Fibroblast of villous mesenchyme (primary cell): ENCODE results near the gene BANK1. TPM values are rescaled to one million over a fixed set of nuclear protein-coding genes. Genes with fewer than 3 reads are reported as not detected.

Experiments
- DNase-seq: peaks from one replicate; pipeline ENCODE4 v3.0.0-alpha.2; 2010; ENCODE audit warnings: low read depth
- H3K4me3 ChIP-seq: 2 replicates; pipeline ENCODE4 v1.5.1; 2011; ENCODE audit warnings: low read depth, mild to moderate bottlenecking, low read length
- CTCF ChIP-seq: IDR thresholded peaks from 2 replicates; pipeline ENCODE4 v1.5.1; 2012; ENCODE audit warnings: low read depth, mild to moderate bottlenecking, low read length; ENCODE audit not compliant: insufficient read depth
- total RNA-seq: library from RNA; depleted of rRNA; stranded (reverse); fragments of >200 nt; gene quantifications from 2 replicates; pipeline ENCODE4 v1.2.3, GENCODE V29; 2012

The BANK1 gene
- total RNA-seq, 1 donor: 0.86 TPM

GRCh38 chr4:101763576-101763975 lies 27.0 kb upstream of the BANK1 start:
- TF ChIP-seq CTCF: no peak
- no peak for DNase-seq
- no peak overlapping the region for H3K4me3 ChIP-seq

GRCh38 chr4:101774807-101775206 lies 15.7 kb upstream of the BANK1 start:
- peak; percentile 71 for DNase-seq
- no peak for TF ChIP-seq CTCF
- no peak overlapping the region for H3K4me3 ChIP-seq

- no peak for DNase-seq
- H3K4me3 ChIP-seq: no peak overlapping the region
- TF ChIP-seq CTCF: no peak
Measured at GRCh38 chr4:101777431-101777830, 13.1 kb upstream of the BANK1 start.

GRCh38 chr4:101780284-101780683 lies 10.2 kb upstream of the BANK1 start:
- no peak overlapping the region for H3K4me3 ChIP-seq
- no peak for TF ChIP-seq CTCF
- no peak for DNase-seq

DNA sequence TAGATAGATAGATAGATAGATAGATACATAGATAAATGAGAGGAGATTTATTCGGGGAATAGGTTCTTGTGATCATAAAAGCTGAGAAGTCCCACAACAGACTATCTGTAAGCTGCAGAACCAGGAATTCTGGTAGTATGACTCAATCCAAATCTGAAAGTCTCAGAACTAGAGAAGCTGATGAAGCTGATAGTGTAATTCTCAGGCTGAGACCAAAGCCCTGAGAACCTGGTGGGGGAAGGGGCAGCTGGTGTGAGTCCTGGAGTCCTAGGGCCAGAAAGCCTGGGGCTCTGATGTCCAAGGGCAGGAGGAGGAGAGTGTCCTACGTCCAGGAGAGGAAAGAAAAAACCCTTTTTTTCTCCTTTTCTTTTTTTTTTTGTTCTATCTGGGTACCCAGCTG lies 8.0 kb upstream of the BANK1 start:
- H3K4me3 ChIP-seq: no peak overlapping the region
- DNase-seq: no peak
- no peak for TF ChIP-seq CTCF

DNA sequence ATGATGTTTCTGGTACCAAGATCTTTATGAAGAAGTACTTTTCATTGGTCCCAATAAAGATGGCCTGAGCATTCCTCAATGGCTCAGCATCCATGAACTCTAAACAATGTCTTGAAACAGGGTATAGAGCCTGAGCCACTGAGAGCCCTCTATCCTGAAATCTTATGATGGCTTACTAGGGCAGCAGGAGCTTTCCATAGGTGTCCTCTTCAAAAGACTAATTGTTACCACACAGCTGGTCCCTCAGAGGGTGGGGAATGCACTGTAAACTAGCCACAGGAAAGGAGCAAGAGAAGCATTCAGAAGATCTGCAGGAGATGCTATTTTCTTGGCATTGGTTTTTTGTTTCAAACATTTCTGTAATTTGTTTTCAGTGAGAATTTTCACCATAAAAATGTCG lies 5.6 kb upstream of the BANK1 start:
- DNase-seq: no peak
- TF ChIP-seq CTCF: no peak
- H3K4me3 ChIP-seq: no peak overlapping the region

DNA sequence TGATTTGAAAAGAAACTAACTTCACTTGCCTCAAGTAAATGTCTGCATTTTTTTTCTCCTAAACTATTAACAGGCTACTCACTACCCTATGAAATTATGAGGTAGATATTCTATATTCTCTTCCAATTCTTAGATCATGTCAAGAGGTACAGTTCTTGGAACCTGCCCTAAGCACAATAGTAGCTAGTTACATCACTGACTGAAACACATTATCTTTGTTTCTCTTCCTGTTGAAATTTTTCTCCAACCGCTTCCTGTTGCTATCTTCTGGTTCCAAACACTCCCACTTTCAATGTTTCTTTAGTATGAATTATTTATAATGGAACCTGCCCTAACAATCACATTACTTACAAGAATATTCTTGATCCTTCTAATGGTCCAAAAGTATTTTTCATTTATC lies 5.0 kb upstream of the BANK1 start:
- DNase-seq: no peak
- TF ChIP-seq CTCF: no peak

More for the DNA sequence above, 5.0 kb upstream of the BANK1 start:
- no peak overlapping the region for H3K4me3 ChIP-seq
